ENCODE measurements around the gene GALNT14.

Gene GALNT14

DNA sequence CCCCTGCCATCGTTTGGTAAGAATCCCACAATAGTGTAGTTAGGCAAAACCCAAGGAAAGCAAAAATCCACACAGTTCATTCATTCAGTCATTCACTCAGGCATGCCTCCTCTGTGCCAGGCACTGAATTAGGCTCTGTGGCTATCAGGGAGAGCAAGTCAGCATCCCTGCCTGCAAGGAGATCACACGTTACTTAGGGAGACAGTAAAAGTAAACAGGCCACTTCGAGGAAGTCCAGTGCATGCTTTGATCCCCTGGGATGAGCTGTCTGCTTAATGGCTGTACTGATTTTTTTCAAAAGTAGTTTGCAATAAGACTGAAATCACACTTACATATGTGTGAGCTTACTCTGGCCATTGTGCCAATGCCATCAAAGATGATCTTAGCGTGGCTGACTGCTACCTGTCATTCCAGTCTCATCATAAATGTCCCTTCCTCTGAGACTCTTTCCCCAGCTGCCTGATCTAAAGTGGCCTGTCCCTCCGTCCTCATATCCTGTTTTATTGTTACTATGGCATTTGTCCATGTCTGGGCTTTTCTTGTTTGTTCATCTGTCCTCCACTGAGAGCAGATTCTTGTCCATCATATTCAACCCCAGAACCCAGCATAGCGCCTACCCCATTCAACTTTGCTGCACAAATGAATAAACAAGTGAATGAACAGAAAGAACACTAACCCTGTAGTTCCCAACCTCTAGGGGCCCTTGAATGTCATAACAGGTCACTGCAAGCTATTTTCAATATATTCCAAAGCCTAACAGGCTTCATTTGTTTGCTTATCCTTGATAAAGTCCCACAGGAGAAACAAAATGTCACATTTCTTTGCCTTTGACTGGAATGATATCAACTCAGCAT is 84.1 kb downstream of the GALNT14 start:
- no peak for DNase-seq

DNA sequence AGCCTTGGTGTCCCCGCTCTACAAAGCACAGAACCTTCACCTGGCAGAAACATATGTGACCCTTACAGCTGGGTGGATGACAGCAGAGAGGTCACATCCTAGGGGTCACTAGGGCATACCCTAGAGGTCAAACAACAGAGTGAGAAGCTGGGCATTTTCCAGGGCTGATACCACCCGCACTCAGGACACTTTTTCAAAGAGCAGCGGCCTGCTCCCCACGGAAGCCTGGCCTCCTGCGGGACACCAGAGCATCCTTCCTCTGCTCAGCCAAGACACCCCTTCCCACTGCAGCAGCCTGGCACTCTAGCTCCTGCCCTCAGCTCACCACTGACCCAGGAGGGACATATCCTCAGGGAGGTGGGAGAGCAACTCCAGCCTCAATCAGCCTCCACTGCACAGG is 86.0 kb downstream of the GALNT14 start:
- DNase-seq = no peak

DNA sequence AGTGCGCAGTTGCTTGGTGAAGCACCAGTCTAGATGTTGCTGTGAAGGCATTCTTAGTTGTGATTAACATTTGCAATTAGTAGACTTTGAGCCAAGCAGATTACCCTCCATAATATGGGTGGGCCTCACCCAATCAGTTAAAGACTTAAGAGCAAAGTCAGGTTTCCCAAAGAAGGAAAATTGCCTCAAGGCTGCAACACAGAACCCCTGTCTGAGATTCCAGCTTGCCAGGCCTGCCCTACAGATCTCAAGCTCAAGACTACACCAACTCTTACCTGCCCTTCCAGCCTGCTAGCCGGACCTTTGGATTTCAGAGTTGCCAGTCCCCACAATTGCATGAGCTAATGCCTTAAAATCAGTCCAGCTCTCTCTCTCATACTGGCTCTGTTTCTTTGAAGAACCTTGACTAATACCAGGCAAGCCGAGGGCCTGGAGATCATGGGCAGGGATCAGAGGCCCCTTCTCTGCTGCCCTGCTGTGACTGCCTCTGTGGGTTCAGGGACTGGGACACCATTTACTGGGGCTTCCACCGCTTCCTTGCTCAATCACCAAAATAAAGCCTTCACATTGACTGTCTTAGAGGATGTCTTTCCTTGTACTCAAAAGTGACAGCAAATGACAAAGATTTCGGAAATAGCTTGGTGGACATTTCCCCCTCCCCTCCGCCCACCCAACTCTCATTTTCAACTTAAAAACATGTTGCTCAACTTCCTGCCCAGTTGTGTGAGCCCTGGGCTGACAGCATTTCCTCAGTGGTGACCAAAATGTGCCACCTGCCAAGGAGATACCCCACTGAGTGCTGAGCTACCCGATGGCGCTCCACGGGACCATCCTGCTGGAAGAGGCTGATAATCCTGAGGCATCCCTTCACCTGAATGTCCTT is 86.7 kb downstream of the GALNT14 start:
- DNase-seq = no peak

DNA sequence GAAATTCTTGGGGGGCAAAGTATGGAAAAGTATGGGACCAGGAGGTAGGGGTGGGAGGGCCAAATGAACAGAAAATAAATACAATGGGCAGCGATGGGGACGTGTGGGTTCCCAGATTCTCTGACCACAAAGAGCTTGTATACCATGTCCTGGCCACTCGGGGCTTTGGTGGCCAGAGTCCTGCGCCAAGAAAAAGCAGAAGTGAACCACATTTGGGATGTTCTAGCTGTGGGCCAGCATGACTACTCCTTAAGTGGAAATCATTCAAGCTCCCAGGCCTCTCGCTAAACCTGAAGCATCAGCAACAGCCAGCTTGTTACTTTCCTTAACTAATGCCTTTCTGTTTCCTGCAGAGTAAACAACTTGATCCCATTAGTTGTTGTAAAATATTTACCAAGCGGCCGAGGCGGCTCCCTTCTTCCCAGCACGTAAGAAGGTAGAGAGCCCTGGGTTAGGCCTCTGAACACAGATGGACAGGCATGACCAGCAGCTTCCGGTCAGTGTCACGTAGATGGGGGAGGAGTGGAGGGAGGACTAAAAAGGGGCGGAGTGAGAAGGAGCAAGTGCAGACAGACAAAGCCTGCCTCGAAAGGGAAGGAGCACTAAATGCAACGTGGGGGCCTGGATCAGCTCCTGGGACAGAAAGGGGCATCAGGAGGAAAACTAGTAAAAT is 88.2 kb downstream of the GALNT14 start:
- no peak for DNase-seq

DNA sequence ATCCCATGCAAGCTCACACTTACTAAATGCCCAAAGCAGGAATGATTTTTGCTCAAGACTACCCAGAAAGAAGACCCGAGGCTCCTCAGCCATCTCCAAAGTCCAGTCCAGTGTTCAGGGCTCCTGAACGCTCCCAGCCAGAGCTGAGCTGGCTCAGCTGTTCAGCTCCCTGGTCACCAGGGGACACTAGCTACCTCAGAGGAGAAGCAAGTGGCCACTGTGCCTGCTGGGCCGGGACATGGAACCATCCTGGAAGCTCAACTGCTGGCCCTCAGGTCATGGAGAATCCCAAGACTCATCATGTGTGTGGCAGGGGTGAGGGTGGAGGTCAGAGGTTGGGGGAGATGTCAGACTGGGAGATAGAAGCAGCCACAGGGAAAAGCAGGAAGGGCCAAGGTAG is 89.0 kb downstream of the GALNT14 start:
- DNase-seq = no peak

DNA sequence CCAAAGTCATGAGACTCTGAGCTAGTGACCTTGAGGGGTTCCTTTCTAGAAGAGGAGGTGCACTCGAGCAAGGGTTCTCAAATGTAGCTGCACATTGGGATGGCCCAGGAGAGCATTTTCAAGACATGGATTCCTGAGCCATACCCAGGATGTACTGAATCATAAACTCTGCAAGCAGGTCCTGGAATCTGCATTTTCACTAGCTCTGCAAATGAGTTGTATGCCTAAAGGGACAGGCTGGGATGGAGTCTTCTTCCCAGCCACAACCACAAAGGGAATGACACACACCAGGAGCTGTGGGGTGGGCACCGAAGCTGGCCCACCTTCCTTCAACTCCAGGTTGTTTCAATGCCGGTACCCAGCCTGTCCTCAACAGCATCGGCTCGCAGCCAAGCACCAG is 90.6 kb downstream of the GALNT14 start:
- no peak for DNase-seq

DNA sequence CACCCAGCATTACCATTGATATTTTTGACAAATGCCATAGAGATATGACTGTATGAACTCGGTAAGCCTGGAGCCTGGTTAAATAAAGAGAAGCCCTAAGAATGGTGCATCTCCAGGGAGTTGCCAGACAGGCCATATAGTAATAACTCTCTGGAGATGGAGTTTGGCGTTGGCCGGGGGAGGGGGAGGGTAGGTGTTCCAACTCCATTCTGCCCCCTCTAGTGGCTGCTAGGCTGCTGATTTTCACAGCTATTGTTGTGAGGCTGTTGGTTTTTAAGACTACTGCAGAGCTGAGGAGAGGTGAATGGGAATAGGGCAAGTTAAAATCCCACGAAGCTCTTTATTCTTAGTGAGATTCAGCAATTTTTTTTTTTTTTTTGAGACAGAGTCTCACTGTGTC is 99.9 kb downstream of the GALNT14 start:
- DNase-seq = no peak

DNA sequence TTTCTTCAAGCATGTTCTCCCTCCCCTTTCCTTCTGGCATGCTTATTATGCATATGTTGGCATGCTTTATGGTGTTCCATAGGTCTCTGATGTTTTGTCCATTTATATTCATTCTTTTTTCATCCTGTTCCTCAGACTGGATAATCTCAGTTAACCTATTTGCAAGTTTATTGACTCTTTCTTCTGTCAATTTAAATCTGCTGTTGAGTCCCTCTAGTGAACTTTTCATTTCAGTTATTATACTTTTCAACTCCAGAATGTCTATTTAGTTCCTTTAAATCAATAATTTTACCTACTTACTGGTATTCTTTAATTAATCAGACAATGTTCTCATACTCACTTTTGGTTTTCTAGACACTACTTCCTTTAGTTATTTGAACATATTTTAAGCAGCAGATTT is 101.2 kb downstream of the GALNT14 start:
- no peak for DNase-seq

DNA sequence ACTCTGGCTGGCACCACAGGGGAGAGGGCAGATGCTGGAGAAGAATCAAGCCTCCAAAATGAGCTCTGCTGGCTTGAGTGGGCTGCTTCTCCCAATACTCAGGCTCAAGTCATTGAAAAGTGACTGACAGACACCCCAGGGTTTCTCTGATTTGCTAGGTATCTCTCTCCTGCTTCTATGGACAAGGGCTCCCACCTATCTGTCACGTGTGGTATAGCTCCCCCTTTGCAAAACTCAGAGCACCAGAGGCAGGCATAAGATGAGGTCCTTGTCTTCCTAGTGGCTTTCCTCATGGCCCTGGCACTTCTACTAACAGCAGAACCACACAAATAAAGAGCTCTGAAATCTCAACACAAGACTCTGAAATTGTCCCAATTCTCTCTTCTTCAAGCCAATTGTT is 105.2 kb downstream of the GALNT14 start:
- no peak for DNase-seq

DNA sequence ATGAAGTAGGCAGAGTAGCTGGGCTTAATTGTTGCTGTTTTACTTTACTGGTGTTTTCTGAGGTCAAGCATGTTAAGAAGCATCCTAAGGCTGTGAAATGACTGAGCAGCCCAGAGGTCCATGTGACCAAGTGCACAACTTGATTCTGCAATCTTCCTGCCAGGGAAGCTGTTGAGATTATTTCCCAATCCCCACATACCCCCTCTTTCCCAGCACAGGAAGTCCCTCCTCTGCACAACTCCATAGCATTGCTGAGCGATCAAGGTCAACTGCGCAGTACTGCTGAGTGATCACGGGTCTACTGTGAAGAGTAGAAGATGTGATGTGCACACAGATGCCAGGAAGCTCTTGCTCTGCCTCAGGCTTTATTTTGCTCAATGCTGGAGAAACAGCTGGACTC is 105.8 kb downstream of the GALNT14 start:
- no peak for DNase-seq

DNA sequence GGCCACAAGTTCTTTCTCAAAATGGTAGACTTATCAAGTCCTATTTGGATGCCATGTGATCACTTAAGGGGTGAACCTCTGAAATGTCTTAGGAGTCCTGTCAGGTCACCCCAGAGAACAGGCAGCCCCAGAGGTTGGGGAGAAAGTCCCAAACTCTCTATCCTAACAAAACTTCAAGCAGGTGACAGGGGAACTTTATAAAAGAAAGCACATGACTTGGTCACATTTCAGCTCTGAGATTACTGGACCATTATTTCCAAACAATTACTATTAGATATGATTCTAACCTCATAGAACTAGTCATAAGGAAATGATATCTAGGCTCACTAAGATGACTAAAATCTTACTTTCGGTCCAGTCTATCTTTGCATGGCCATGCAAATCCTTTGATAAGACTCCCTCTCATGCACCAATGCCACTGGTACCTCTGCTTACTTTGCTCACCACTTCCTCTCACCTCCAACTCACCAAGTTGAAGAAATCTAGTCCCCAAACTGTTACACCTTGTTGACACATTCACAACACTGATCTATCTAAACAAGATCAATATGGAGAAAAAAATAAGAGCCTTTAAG is 107.0 kb downstream of the GALNT14 start:
- no peak for DNase-seq

DNA sequence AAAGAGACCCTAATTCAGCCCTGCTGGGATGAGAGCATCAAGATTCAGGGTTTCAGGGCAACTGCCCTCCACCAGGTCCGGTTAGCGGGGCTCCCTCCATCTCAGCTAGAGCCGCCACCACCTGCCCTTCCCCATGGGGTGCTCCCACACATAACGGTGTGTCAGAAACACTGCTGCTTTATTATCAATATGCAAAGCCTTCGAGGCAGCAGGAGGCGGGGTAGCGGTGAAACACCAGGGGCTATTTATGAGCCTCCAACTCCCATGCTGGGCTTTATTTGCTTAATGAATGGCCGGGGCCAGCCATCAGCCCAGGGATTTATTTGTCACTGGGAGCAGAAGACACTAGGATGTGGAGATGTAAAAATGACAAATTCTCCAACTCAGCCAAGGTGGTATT is 109.8 kb downstream of the GALNT14 start:
- DNase-seq = no peak

DNA sequence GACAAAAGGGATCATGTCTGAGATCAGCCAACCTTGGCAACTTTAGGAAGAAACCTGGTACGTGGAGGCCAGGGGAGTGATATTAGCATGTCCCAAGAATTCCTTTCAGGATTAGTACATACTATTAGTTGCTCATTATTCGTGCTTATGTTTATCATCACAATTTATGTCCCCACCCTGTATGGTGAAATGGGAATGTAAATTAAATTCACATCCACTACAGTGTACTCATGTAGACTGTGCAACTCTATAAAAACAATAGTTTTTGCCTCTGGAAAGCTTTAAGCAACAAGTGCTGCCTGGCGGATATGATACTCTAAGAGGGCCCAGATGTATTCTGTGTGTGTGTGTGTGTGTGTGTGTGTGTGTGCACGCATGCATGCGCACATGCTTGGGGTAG is 110.7 kb downstream of the GALNT14 start:
- DNase-seq = no peak

DNA sequence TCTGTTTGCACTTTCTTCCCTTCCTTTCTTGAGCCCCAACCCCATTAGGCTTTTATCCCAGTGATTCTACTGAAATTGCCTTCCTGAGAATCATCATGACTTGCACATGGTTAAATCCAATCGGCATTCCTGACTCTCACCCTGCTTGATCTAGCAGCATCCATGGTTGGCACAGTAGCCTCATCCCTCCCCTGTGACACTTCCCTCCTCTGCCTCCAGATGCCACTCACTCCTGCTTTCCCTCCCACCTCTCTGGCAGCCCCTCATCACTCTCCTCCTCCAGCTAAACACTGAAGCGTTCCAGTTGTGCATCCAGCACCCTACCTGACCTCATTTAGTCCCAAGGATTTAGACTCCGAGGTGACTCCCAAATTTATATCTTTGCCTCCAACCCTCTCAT is 114.7 kb downstream of the GALNT14 start:
- no peak for DNase-seq

DNA sequence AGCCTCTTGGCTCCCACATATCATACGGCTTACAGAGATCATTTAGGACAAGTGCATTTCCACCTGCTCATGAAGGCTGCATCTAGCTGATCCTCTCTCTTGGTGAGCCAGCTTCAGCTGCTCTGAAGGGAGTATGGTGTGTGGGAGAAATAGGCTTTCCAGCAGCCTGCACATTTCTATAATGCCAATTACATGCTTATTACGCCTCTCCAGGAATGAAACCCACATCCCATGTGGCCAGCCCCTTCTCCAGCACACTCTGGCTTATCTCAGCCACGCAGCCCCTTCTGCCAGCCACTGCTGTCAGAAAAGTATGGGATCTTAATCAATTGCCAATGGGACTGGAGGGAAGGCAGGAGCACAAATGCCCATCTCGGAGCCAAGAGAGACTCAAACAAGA is 117.5 kb downstream of the GALNT14 start:
- DNase-seq = no peak

DNA sequence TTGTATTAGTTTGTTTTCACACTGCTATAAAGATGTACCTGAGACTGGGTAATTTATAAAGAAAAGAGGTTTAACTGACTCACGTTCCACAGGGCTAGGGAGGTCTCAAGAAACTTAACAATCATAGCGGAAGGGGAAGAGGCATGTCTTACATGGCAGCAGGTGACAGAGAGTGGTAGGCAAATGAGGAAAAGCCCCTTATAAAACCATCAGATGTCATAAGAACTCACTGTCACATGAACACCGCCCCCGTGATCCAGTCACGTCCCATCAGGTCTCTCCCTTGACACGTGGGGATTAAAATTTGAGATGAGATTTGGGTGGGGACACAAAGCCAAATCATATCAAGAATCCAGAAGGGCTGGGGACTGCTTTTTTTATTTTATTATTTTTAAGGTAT is 120.0 kb downstream of the GALNT14 start:
- DNase-seq = no peak

DNA sequence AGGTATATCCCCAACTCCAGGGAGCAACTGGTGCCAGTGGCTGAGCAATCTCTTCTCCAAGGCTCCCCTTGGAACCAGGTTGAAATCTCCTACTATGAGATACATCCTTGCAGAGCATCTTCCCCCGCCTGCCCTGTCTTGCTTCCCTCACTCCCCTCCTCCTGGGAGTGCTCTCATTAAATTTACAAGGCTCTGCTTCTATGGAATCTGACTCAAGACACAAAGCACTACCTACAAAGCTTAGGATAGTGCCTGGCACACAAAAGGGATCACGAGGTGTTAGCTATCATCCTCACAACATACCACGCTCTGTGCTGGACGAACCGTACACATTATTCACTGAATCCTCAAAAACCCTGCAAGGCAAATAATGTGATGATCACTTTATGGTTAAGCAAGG is 121.6 kb downstream of the GALNT14 start:
- no peak for DNase-seq

DNA sequence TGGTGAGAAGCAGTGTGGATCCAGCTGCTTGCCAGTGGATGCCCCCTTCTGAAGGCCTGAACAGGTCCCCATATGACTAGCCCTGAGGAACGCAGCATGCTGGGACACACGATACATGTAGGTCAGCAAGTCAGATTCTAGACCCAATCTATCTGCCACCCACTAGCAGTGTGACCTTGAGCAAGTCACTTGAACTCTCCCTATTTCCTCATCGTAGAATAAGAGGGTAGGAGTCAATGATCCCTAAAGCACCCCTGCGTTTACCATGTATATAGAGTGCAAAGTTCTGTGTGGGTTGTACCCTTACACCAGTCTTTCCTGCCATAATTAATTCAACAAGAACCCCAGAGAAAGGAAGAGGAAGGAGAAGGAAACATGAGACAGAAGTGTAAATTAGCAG is 123.7 kb downstream of the GALNT14 start:
- DNase-seq = no peak

DNA sequence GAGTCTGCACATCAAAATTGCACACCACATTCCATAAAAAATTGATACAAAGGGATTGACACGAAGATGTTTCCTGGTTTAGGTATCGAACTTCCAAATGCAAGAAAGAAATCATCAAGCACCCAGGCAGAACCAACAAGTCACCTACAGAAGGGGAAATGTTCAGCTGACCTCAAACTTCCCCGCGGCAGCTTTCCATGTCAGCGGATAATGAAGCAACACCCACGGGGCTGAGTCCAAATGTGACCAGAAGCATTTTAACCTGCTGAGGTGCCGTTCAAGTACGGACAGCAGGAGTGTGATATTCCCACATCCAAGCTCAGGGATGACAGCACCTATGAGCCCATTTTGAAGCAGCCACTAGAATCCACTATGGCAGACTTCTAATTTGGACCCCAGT is 124.9 kb downstream of the GALNT14 start:
- DNase-seq = no peak

DNA sequence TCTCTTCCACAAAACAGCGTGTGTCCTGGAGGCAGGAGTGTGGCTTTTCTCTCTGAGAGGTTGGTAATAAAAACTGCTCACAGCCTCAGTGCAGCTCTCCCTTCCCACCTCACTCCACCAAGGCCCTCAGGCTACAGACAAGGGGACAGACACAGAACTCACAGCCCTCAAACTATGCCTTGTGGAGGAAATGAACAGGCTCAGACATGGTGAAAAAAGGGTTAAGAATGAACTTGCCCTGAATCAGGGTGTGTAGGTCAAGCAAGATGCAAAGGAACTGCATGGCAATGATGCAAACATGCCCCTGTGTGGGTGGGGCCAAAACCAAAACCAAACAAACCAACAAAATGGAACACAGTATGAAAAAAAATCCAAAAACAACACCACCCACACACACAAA is 125.8 kb downstream of the GALNT14 start:
- DNase-seq = no peak

DNA sequence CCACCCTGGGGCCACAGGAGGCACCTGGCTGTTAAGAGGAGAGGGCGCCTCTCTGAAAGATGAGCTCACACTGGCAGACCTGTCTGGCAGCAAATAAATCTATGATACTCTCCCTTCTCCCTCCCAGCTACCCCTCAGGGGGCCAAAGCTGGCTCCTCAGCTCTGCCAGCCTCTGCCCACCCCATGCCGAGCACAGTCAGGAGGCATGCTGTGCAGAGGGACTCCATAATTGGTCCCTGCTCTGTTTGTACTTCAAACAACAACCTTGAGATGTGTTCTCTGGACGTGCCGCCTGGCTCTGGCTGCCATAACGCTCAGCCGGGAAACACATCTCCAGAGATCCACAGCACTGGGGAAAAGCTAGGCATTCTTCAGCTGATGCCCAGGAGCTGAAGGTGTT is 126.7 kb downstream of the GALNT14 start:
- DNase-seq = no peak

DNA sequence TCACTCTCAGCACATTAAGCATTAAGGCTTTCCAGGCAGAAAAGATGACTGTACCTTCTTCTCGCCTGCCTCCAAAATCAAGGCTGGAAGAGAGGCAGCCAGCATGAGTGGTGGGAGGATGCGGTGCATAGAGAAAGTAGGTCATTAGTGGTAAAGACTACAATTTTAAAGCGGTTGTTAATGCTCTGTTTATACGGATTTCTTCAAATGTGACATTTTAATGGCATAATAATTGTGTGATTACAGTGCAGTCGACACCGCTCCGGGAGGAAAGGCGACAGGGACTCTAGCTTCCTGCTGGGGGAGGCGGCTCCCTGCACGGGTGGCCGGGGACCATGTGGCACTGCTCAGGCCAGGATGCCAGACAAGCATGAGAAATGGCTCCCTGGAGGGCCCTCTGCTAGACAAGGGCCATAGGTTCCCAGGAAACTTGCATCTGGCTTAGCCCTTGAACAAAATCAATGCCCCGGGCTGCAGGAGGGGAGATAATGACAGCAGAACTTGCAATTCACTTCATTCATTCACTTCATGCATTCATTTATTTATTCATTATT is 129.6 kb downstream of the GALNT14 start:
- no peak for DNase-seq

DNA sequence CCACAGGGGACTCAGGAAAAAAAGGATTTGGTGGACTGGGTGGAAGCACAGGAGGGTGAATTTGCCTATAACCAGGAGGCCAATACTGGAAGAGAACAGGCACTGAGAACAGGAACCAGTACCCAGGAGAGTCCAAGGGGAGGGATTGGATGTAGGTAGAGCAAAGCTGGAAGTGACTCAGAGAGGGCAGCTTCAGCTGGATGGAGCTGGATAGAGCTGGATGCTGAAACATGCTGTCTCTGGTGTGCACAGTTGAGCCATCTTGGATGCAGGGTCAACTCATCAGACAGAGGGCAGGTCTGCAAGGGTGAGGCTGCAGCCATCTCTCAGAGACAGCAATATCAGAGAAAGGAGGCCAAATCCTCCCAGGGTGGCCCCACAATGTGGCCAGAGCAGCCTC is 134.0 kb downstream of the GALNT14 start:
- no peak for DNase-seq

Data from NCI-H446 treated with DMSO at 0.1 percent for 48 hours (cell line).